Fibroblast of villous mesenchyme (primary cell): ENCODE measurements around the gene MDM4. TPM values are rescaled to one million over a fixed set of nuclear protein-coding genes. Genes with fewer than 3 reads are reported as not detected.

Experiments
- DNase-seq: peaks from one replicate; pipeline ENCODE4 v3.0.0-alpha.2; 2010; ENCODE audit warnings: low read depth
- H3K4me3 ChIP-seq: 2 replicates; pipeline ENCODE4 v1.5.1; 2011; ENCODE audit warnings: low read depth, mild to moderate bottlenecking, low read length
- CTCF ChIP-seq: IDR thresholded peaks from 2 replicates; pipeline ENCODE4 v1.5.1; 2012; ENCODE audit warnings: low read depth, mild to moderate bottlenecking, low read length; ENCODE audit not compliant: insufficient read depth
- total RNA-seq: library from RNA; depleted of rRNA; stranded (reverse); fragments of >200 nt; gene quantifications from 2 replicates; pipeline ENCODE4 v1.2.3, GENCODE V29; 2012

MDM4 gene
- total RNA-seq, 1 donor = 32.4 TPM

GRCh38 chr1:204589409-204590038, 73.3 kb downstream of the MDM4 start:
- no peak for DNase-seq
- TF ChIP-seq CTCF = no peak

GRCh38 chr1:204591473-204592090, 75.4 kb downstream of the MDM4 start:
- peak; percentile 14 for DNase-seq
- no peak overlapping the region for H3K4me3 ChIP-seq
- no peak for TF ChIP-seq CTCF

More at GRCh38 chr1:204589409-204590038, 73.3 kb downstream of the MDM4 start:
- H3K4me3 ChIP-seq = no peak overlapping the region

GRCh38 chr1:204592246-204592948, 76.2 kb downstream of the MDM4 start:
- TF ChIP-seq CTCF = no peak
- H3K4me3 ChIP-seq = no peak overlapping the region
- peak; percentile 74 for DNase-seq

- TF ChIP-seq CTCF = no peak
- H3K4me3 ChIP-seq = no peak overlapping the region
- DNase-seq = no peak
These were observed 82.2 kb downstream of the MDM4 start for GRCh38 chr1:204598319-204598969.

GRCh38 chr1:204599098-204599497, 82.9 kb downstream of the MDM4 start:
- no peak for TF ChIP-seq CTCF
- no peak overlapping the region for H3K4me3 ChIP-seq
- no peak for DNase-seq

- no peak overlapping the region for H3K4me3 ChIP-seq
- no peak for DNase-seq
- TF ChIP-seq CTCF = no peak
These were observed 83.4 kb downstream of the MDM4 start for GRCh38 chr1:204599596-204599995.
